Hepatocyte (in vitro differentiated cells): Measurements from ENCODE around the gene TBC1D8. TPM values are rescaled to one million over a fixed set of nuclear protein-coding genes. Genes with fewer than 3 reads are reported as not detected.
A peak's percentile ranks its signal among the peaks of the same experiment; 100 is the strongest.

Source experiments
- DNase-seq: peaks from one replicate; pipeline ENCODE4 v3.0.0-alpha.2; 2016; ENCODE audit warnings: low spot score
- H2AFZ ChIP-seq: fragments of 200-600 bp; sonication (generic); 2 replicates; pipeline ENCODE4 v1.6.0; 2016; ENCODE audit warnings: antibody characterized with exemption, mild to moderate bottlenecking
- H3K27ac ChIP-seq: fragments of 200-600 bp; sonication (generic); 2 replicates; pipeline ENCODE4 v1.5.1; 2016; ENCODE audit warnings: mild to moderate bottlenecking
- H3K27me3 ChIP-seq: fragments of 200-600 bp; sonication (generic); 2 replicates; pipeline ENCODE4 v1.6.1; 2016
- H3K36me3 ChIP-seq: fragments of 200-600 bp; sonication (generic); replicated peaks from 2 replicates; pipeline ENCODE4 v1.5.1; 2016; ENCODE audit warnings: low read depth; ENCODE audit not compliant: insufficient read depth
- H3K4me1 ChIP-seq: fragments of 200-600 bp; sonication (generic); 2 replicates; pipeline ENCODE4 v1.5.1; 2016; ENCODE audit warnings: mild to moderate bottlenecking, moderate library complexity; ENCODE audit not compliant: insufficient read depth
- H3K4me2 ChIP-seq: fragments of 200-600 bp; sonication (generic); 2 replicates; pipeline ENCODE4 v1.6.0; 2016
- H3K4me3 ChIP-seq: fragments of 200-600 bp; sonication (generic); 2 replicates; pipeline ENCODE4 v1.5.1; 2016; ENCODE audit warnings: mild to moderate bottlenecking
- H3K79me2 ChIP-seq: fragments of 200-600 bp; sonication (generic); 2 replicates; pipeline ENCODE4 v1.6.0; 2017; ENCODE audit warnings: mild to moderate bottlenecking
- H3K9me2 ChIP-seq: fragments of 200-600 bp; sonication (generic); replicated peaks from 2 replicates; pipeline ENCODE4 v1.6.0; 2017; ENCODE audit warnings: mild to moderate bottlenecking; ENCODE audit not compliant: insufficient read depth
- H3K9me3 ChIP-seq: fragments of 200-600 bp; sonication (generic); 2 replicates; pipeline ENCODE4 v1.5.1; 2016; ENCODE audit warnings: low read depth, mild to moderate bottlenecking
- H4K20me1 ChIP-seq: fragments of 200-600 bp; sonication (generic); 2 replicates; pipeline ENCODE4 v1.6.0; 2016; ENCODE audit warnings: mild to moderate bottlenecking; ENCODE audit not compliant: insufficient read depth, poor library complexity, severe bottlenecking
- CTCF ChIP-seq: fragments of 200-600 bp; sonication (generic); IDR thresholded peaks from 2 replicates; pipeline ENCODE4 v1.5.1; 2016; ENCODE audit warnings: antibody characterized with exemption, mild to moderate bottlenecking; ENCODE audit not compliant: poor library complexity
- EZH2 ChIP-seq: fragments of 200-600 bp; sonication (generic); IDR thresholded peaks from 2 replicates; pipeline ENCODE4 v1.6.1; 2016; ENCODE audit warnings: antibody characterized with exemption, mild to moderate bottlenecking, borderline replicate concordance
- EZH2phosphoT487 ChIP-seq: fragments of 200-600 bp; sonication (generic); IDR thresholded peaks from one replicate; pipeline ENCODE4 v1.6.1; 2018; ENCODE audit warnings: antibody characterized with exemption, mild to moderate bottlenecking, low read depth, moderate library complexity; ENCODE audit not compliant: unreplicated experiment, severe bottlenecking
- WGBS: methylation state at CpG from one replicate; pipeline ENCODE4 v1.1.6; 2016; ENCODE audit warnings: low lambda C conversion rate; ENCODE audit errors: missing lambda C conversion rate; 5-methylcytosine and 5-hydroxymethylcytosine counted together
- polyA plus RNA-seq: library from polyadenylated mRNA; unstranded; fragments of >200 nt; fragmentation: Nextera tagmentation; extraction: Ambion mirVana; gene quantifications from 2 replicates; pipeline ENCODE4 v1.2.1, GENCODE V29; 2016
- total RNA-seq: library from RNA; depleted of rRNA; stranded (reverse); fragments of >200 nt; gene quantifications from 2 replicates; pipeline ENCODE4 v1.2.3, GENCODE V29; 2014

Gene TBC1D8
- total and polyA plus RNA-seq, 2 experiments from 2014 or later: 10.1 to 15.8 TPM

- no peak overlapping the region for H3K27ac ChIP-seq
- no peak for DNase-seq
- H2AFZ ChIP-seq: no peak overlapping the region
- H3K79me2 ChIP-seq: peaks cover 47% of the 10 kb centered on the region
- WGBS: 87% methylated on average over 2 of the region's 2 CpGs
- no peaks in the 10 kb centered on the region for H3K36me3 ChIP-seq
- no peak overlapping the region for H3K4me2 ChIP-seq
- TF ChIP-seq CTCF: no peak
- no peak for TF ChIP-seq EZH2
- no peak for TF ChIP-seq EZH2phosphoT487
- no peaks in the 10 kb centered on the region for H3K9me3 ChIP-seq
- no peaks in the 10 kb centered on the region for H3K4me1 ChIP-seq
- H3K4me3 ChIP-seq: no peak overlapping the region
- H3K27me3 ChIP-seq: no peaks in the 10 kb centered on the region
- no peaks in the 10 kb centered on the region for H3K9me2 ChIP-seq
- no peaks in the 10 kb centered on the region for H4K20me1 ChIP-seq
Measured at GRCh38 chr2:101132202-101132601, 19.0 kb downstream of the TBC1D8 start.

- Histone ChIP-seq H3K9me3 (no peaks in the 10 kb centered on the region), H4K20me1 (no peaks in the 10 kb centered on the region), H3K4me1 (peaks cover 9% of the 10 kb centered on the region), H3K4me3 (no peak overlapping the region), H2AFZ (no peak overlapping the region), H3K9me2 (no peaks in the 10 kb centered on the region), H3K4me2 (no peak overlapping the region), H3K27me3 (no peaks in the 10 kb centered on the region), H3K36me3 (no peaks in the 10 kb centered on the region), H3K27ac (no peak overlapping the region), H3K79me2 (peaks cover 45% of the 10 kb centered on the region)
- no peak for DNase-seq
- WGBS: 90% methylated on average over 13 of the region's 13 CpGs
- TF ChIP-seq EZH2phosphoT487 (no peak), CTCF (no peak), EZH2 (no peak)
Measured at GRCh38 chr2:101130081-101130480, 21.1 kb downstream of the TBC1D8 start.

GRCh38 chr2:101127319-101128056 is 23.7 kb downstream of the TBC1D8 start:
- no peak overlapping the region for H3K4me3 ChIP-seq
- no peak overlapping the region for H2AFZ ChIP-seq
- WGBS: 70% methylated on average over 5 of the region's 5 CpGs
- no peak overlapping the region for H3K4me2 ChIP-seq
- TF ChIP-seq CTCF (no peak), EZH2phosphoT487 (no peak), EZH2 (no peak)
- H3K9me3 ChIP-seq: no peaks in the 10 kb centered on the region
- DNase-seq: no peak
- H3K4me1 ChIP-seq: peaks cover 27% of the 10 kb centered on the region
- peak overlapping the region; percentile 93 for H3K27ac ChIP-seq
- no peaks in the 10 kb centered on the region for H3K9me2 ChIP-seq
- H3K36me3 ChIP-seq: no peaks in the 10 kb centered on the region
- no peaks in the 10 kb centered on the region for H4K20me1 ChIP-seq
- H3K79me2 ChIP-seq: peaks cover 57% of the 10 kb centered on the region
- H3K27me3 ChIP-seq: no peaks in the 10 kb centered on the region
